H1 (cell line): ENCODE measurements around the gene ARFRP1. TPM values are rescaled to one million over a fixed set of nuclear protein-coding genes. Genes with fewer than 3 reads are reported as not detected.

ENCODE experiments used
- EGR1 ChIP-seq: IDR thresholded peaks from 2 replicates; pipeline ENCODE4 v1.6.1; 2011; ENCODE audit warnings: low read depth, low read length, borderline replicate concordance
- JUN ChIP-seq: IDR thresholded peaks from 2 replicates; pipeline ENCODE4 v1.6.1; 2011; ENCODE audit warnings: low read depth, mild to moderate bottlenecking, improper control_type of control experiment, low read length
- MAFK ChIP-seq: IDR thresholded peaks from 2 replicates; pipeline ENCODE4 v1.6.1; 2012; ENCODE audit warnings: low read depth, mild to moderate bottlenecking, improper control_type of control experiment, low read length
- POLR2AphosphoS5 ChIP-seq: IDR thresholded peaks from 2 replicates; pipeline ENCODE4 v1.6.1; 2011; ENCODE audit warnings: low read depth, low read length
- POU5F1 ChIP-seq: IDR thresholded peaks from 2 replicates; pipeline ENCODE4 v1.6.1; 2011; ENCODE audit warnings: low read depth, mild to moderate bottlenecking, low read length, moderate library complexity
- SIX5 ChIP-seq: IDR thresholded peaks from 2 replicates; pipeline ENCODE4 v1.6.1; 2011; ENCODE audit warnings: mild to moderate bottlenecking, low read depth, low read length
- SP1 ChIP-seq: IDR thresholded peaks from 2 replicates; pipeline ENCODE4 v1.6.1; 2011; ENCODE audit warnings: low read depth, low read length
- YY1 ChIP-seq: IDR thresholded peaks from 2 replicates; pipeline ENCODE4 v1.6.1; 2011; ENCODE audit warnings: low read depth, mild to moderate bottlenecking, low read length
- polyA plus RNA-seq, 7 experiments: library from polyadenylated mRNA; depleted of rRNA in 3 of 7; stranded (reverse) in 5 of 7; unstranded in 2 of 7; fragments of >200 nt in 5 of 7; fragments of 200-250 nt in 2 of 7; gene quantifications; 1 replicate in 5 of 7; 2 replicates in 1 of 7; 4 replicates in 1 of 7; pipeline versions ENCODE4 v1.2.1 to v1.2.3, GENCODE V29; 2011 to 2013; ENCODE audit warnings: missing spikeins in 2 of 7, mixed read lengths in 2 of 7
- total RNA-seq: library from RNA; stranded (reverse); fragmentation: NEBNext Ultra II Directional; extraction: Animal tissue kit (Norgen Biotek cat#: 25700); gene quantifications from 2 replicates; pipeline ENCODE4 v1.2.1, GENCODE V29; 2021

The ARFRP1 gene
- total and polyA plus RNA-seq, 2 of the 8 experiments (the other 6 are each of a cell fraction or from before 2014, with no cell fraction given): 12.9 to 22.9 TPM

GRCh38 chr20:63693083-63693732 lies 14.6 kb downstream of the ARFRP1 start (continued):
- TF ChIP-seq JUN: no peak
- no peak for TF ChIP-seq EGR1
- no peak for TF ChIP-seq POLR2AphosphoS5
- no peak for TF ChIP-seq MAFK
- no peak for TF ChIP-seq SIX5
- TF ChIP-seq YY1: no peak
- no peak for TF ChIP-seq SP1
- no peak for TF ChIP-seq POU5F1
